Breast epithelium (tissue), 4 donors: ENCODE results near the gene RHBDF1. TPM values are rescaled to one million over a fixed set of nuclear protein-coding genes. Genes with fewer than 3 reads are reported as not detected.
"Not testable (repeated sequence)": the region's sequence is repeated elsewhere in the genome, so short reads cannot be mapped to it uniquely, and the experiment has no call there.

Experiments
- DNase-seq, 2 donors: peaks; one replicate each; pipeline ENCODE4 v3.0.0-alpha.2; 2019; ENCODE audit warnings: low spot score in 2 of 2
- H3K27ac ChIP-seq, 2 donors: fragments of 200-600 bp; sonication (generic) in 1 of 2; one replicate each; pipeline ENCODE4 v1.5.1; 2016 to 2019; ENCODE audit warnings: mild to moderate bottlenecking in 1 of 2
- H3K27me3 ChIP-seq, 2 donors: fragments of 200-600 bp; sonication (generic) in 1 of 2; one replicate each; pipeline versions ENCODE4 v1.5.1 to v1.6.0; 2017 to 2019; ENCODE audit warnings: control low read depth in 1 of 2, mild to moderate bottlenecking in 1 of 2
- H3K36me3 ChIP-seq: fragments of 200-600 bp; one replicate; pipeline ENCODE4 v1.5.1; 2019
- H3K4me1 ChIP-seq, 2 donors: fragments of 200-600 bp; sonication (generic); one replicate each; pipeline ENCODE4 v1.5.1; 2016 to 2019; ENCODE audit warnings: control low read depth in 1 of 2
- H3K4me3 ChIP-seq, 3 donors: fragments of 200-600 bp; sonication (generic); 1 replicate in 2 of 3; 2 replicates in 1 of 3; pipeline ENCODE4 v1.5.1; 2016 to 2019; ENCODE audit warnings: mild to moderate bottlenecking in 3 of 3, moderate library complexity in 2 of 3
- H3K9me3 ChIP-seq, 2 donors: fragments of 200-600 bp; sonication (generic) in 1 of 2; one replicate each; pipeline ENCODE4 v1.5.1; 2016 to 2019; ENCODE audit warnings: control low read depth in 1 of 2
- CTCF ChIP-seq, 3 donors: fragments of 450-650 bp; IDR thresholded peaks; one replicate each; pipeline ENCODE4 v1.5.1; 2016 to 2017; ENCODE audit warnings: antibody characterized with exemption in 3 of 3, mild to moderate bottlenecking in 3 of 3, moderate library complexity in 3 of 3
- POLR2A ChIP-seq: fragments of 450-650 bp; IDR thresholded peaks from one replicate; pipeline ENCODE4 v1.6.1; 2016; ENCODE audit warnings: antibody characterized with exemption, mild to moderate bottlenecking, moderate library complexity
- POLR2AphosphoS5 ChIP-seq, 3 donors: sonication (generic); formaldehyde crosslinking; IDR thresholded peaks; one replicate each; pipeline ENCODE4 v1.6.1; 2017; ENCODE audit warnings: antibody characterized with exemption in 3 of 3
- intact Hi-C: fragments of 100-400 bp; cut with DNase I; formaldehyde crosslinking; loops from one replicate; pipeline ENCODE4 v1.15.1; 2023; ENCODE audit warnings: low total_unique reads
- total RNA-seq, 3 donors: library from RNA; depleted of rRNA; stranded (reverse); fragments of >200 nt; gene quantifications; one replicate each; pipeline ENCODE4 v1.1.0, GENCODE V29; 2016

RHBDF1 gene
- total RNA-seq, 3 donors from 2014 or later, result 29.0 to 43.3 (median 42.6) TPM

- H3K27me3 ChIP-seq, H3K4me3 ChIP-seq, H3K27ac ChIP-seq, intact Hi-C loops, H3K36me3 ChIP-seq, H3K9me3 ChIP-seq, H3K4me1 ChIP-seq: not testable (repeated sequence)
- DNase-seq, result peak; percentile 94 to 97
These were observed 61.7 kb downstream of the RHBDF1 start for GRCh38 chr16:10772-11171.

GRCh38 chr16:9903-10665 is 62.3 kb downstream of the RHBDF1 start:
- no peaks in the 10 kb centered on the region for H3K9me3 ChIP-seq
- TF ChIP-seq POLR2A (no peak), CTCF (IDR thresholded peaks at IDR 0.05) (no peak), POLR2AphosphoS5 (IDR thresholded peaks at IDR 0.05) (no peak)
- H3K27ac ChIP-seq, result no peak overlapping the region
- intact Hi-C loops, result no loop called here
- no peak overlapping the region for H3K4me3 ChIP-seq
- no peaks in the 10 kb centered on the region for H3K36me3 ChIP-seq
- no peaks in the 10 kb centered on the region for H3K4me1 ChIP-seq
- H3K27me3 ChIP-seq, result no peaks in the 10 kb centered on the region
- DNase-seq, result no peak

Other genes starting within 250 kb of the RHBDF1 start
- gene POLR3K, start 19.0 kb downstream of the RHBDF1 start, total RNA-seq, result 1 to 10 TPM; 3.8 to 6.9 (median 6.6) TPM
- gene SNRNP25, start 18.8 kb downstream of the RHBDF1 start, total RNA-seq, result 10 to 100 TPM; 17.4 to 23.9 (median 17.9) TPM
- gene MPG, start 5.6 kb upstream of the RHBDF1 start, total RNA-seq, result 100 to 1,000 TPM in 1 of 3 donors, 10 to 100 TPM in 2; 86.9 to 112 (median 89.1) TPM
- 10 to 100 TPM; 14.2 to 23.4 (median 22.3) TPM for gene NPRL3, start 66.0 kb upstream of the RHBDF1 start, total RNA-seq
- not detected for gene HBZ, start 80.0 kb upstream of the RHBDF1 start, total RNA-seq
- 1 to 10 TPM in 1 of 3 donors, not detected in 2; 1.3 TPM for gene HBM, start 93.3 kb upstream of the RHBDF1 start, total RNA-seq
- 10 to 100 TPM; 46.4 to 83.6 (median 52.2) TPM for gene HBA2, start 100.2 kb upstream of the RHBDF1 start, total RNA-seq
- gene HBA1, start 104.0 kb upstream of the RHBDF1 start, total RNA-seq, result 10 to 100 TPM in 2 of 3 donors, 1 to 10 TPM in 1; 5.6 to 15.2 (median 10.4) TPM
- gene HBQ1, start 107.8 kb upstream of the RHBDF1 start, total RNA-seq, result not detected
- 100 to 1,000 TPM in 2 of 3 donors, 10 to 100 TPM in 1; 60.6 to 135 (median 107) TPM for gene LUC7L, start 156.8 kb upstream of the RHBDF1 start, total RNA-seq
- gene FAM234A, start 162.2 kb upstream of the RHBDF1 start, total RNA-seq, result 10 to 100 TPM; 40.6 to 69.3 (median 44.1) TPM
- 1 to 10 TPM; 3.1 to 7.5 (median 5.9) TPM for gene RGS11, start 203.3 kb upstream of the RHBDF1 start, total RNA-seq
- 1 to 10 TPM in 2 of 3 donors, under 1 TPM in 1; 0.80 to 2.3 (median 1.6) TPM for gene ARHGDIG, start 208.0 kb upstream of the RHBDF1 start, total RNA-seq
- not detected for gene PDIA2, start 210.5 kb upstream of the RHBDF1 start, total RNA-seq